Measurements from ENCODE around the gene RMND5B.
"Not testable (repeated sequence)": the region's sequence is repeated elsewhere in the genome, so short reads cannot be mapped to it uniquely, and the experiment has no call there.

The RMND5B gene, protein sequence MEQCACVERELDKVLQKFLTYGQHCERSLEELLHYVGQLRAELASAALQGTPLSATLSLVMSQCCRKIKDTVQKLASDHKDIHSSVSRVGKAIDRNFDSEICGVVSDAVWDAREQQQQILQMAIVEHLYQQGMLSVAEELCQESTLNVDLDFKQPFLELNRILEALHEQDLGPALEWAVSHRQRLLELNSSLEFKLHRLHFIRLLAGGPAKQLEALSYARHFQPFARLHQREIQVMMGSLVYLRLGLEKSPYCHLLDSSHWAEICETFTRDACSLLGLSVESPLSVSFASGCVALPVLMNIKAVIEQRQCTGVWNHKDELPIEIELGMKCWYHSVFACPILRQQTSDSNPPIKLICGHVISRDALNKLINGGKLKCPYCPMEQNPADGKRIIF

DNA sequence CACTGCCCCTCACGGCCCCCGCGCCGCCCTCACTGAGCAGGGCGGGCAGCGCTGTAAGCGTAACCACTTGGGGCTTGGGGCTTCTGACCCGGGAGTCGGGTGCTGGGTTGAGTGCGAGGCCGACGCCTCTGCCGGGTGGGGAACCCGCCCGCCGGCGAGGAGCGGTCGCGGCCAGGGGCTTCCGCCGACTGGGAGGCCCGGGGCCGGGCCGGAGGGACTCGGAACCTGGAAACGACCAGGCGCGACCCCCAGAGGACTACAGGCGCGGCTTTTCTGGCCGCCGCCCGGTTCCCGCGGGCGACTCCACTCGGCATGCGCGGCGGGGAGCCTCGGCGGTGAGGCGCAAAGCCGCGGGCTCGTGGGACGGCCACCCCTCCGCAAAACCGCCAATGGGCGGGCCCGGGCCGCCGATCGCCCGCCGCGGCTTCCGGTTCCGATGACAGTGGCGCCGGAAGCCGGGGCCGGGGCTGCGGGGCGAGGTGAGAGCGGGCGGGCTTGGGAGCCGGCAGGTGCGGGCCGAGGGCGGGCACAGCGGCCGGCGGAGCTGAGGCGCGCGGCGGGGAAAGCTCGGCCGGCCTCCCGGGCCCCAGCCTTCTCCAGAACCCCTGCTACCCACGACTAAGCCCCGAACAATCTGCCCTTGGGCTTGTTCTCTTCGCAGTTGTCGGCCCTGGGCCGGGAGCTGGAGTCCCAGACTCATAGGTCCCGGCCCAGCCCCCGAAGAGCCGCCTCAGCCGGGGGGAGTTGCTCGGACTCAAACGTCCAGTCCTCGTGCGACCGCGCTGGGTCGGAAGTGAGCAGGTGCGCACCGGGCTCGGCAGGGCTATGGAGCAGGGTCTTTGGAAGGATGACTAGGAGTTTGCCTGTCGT is at the start of gene RMND5B:
Gene RMND5B (plus strand): TSS at position 439 of the 870 bp plus-strand sequence. CDS start 7,106 bp downstream, outside the sequence.
- peak; percentile 84 for ATAC-seq
- Mint-ChIP-seq H3K9me3 (no peaks in the 10 kb centered on the region), H3K36me3 (ENCODE audit: low read depth) (peaks cover 17% of the 10 kb centered on the region), H3K27me3 (no peaks in the 10 kb centered on the region), H3K4me3 (peak within 1 kb of the TSS; percentile 82), H3K27ac (peak within 1 kb of the TSS; percentile 77), H3K4me1 (peaks cover 18% of the 10 kb centered on the region)
- DNase-seq, result peak; percentile 87

DNA sequence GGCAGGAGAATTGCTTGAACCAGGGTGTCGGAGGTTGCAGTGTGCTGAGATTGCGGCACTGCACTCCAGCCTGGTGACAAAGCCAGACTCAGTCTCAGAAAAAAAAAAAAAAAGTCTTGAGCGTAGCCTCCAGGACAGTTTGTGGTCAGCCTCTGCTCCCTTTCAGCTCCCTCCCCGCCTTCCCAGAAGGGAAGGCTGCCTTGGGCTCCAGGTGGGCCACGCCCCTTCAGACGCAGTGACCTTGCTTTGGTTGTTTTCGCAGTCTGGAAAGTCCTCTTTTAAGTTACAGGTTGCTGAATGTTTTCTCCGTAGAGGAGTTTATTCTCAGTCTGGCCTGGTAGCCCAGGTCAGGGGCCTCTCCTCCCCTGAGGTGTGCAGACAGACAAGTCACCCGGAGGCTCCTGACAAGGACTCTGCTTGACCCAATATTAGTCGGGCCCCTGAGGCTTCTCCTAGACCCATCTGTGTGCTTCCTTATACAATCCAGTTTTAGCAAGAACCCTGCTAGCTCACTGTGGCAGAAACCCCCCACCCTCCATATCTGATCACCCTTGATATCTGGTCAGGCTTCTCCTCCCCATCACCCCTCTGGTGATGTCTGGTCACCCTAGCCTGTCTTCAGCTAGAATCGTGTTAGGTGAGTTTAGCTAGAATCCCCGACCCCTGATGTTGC is 49.1 kb upstream of the RMND5B start:
- Mint-ChIP-seq H3K27me3 (peaks cover 4% of the 10 kb centered on the region), H3K27ac (no peak overlapping the region), H3K9me3 (no peaks in the 10 kb centered on the region), H3K4me1 (no peaks in the 10 kb centered on the region), H3K36me3 (ENCODE audit: low read depth) (no peaks in the 10 kb centered on the region), H3K4me3 (no peak overlapping the region)
- ATAC-seq (no peak), DNase-seq (no peak)

DNA sequence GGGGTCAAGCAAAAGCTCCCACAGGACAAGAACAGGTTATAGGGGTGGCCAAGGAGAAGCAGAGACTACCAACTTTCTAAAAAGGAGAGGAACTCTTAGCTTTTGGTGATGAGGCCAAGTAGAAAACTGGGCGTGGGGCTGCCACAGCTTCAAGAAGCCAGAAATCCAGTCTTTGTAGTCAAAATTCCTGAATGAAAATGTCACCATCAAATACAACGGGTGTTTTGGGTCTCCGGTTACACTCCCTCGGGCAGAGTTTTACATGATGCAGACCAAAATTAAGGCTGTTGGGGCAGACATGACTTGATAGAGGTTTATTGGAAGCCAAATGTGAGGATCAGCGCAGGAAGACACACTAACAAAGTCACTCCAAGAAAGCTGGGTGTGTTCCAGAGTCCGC is 46.9 kb upstream of the RMND5B start:
- no peak for DNase-seq
- H3K36me3 Mint-ChIP-seq (ENCODE audit: low read depth), result no peaks in the 10 kb centered on the region
- no peaks in the 10 kb centered on the region for H3K4me1 Mint-ChIP-seq
- H3K9me3 Mint-ChIP-seq, result no peaks in the 10 kb centered on the region
- H3K27me3 Mint-ChIP-seq, result peaks cover 4% of the 10 kb centered on the region
- H3K4me3 Mint-ChIP-seq, result no peak overlapping the region
- ATAC-seq, result no peak
- H3K27ac Mint-ChIP-seq, result no peak overlapping the region

DNA sequence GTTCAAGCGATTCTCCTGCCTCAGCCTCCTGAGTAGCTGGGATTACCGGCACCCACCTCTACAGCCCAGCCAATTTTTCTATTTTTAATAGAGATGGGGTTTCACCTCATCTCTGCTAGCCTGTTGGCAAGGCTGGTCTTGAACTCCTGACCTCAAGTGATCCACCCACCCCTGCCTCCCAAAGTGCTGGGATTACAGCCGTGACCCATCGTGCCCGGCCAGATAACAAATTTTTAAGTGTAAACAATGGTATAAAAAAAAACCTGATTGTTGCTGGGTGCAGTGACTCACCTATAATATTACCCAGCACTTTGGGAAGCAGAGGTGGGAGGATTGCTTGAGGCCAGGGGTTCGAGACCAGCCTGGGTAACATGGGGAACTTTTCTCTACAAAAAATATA is 45.5 kb upstream of the RMND5B start:
- Mint-ChIP-seq H3K27ac (no peak overlapping the region), H3K36me3 (ENCODE audit: low read depth) (no peaks in the 10 kb centered on the region), H3K27me3 (peaks cover 7% of the 10 kb centered on the region), H3K4me3 (no peak overlapping the region), H3K9me3 (no peaks in the 10 kb centered on the region), H3K4me1 (no peaks in the 10 kb centered on the region)
- DNase-seq, result no peak
- ATAC-seq, result no peak

DNA sequence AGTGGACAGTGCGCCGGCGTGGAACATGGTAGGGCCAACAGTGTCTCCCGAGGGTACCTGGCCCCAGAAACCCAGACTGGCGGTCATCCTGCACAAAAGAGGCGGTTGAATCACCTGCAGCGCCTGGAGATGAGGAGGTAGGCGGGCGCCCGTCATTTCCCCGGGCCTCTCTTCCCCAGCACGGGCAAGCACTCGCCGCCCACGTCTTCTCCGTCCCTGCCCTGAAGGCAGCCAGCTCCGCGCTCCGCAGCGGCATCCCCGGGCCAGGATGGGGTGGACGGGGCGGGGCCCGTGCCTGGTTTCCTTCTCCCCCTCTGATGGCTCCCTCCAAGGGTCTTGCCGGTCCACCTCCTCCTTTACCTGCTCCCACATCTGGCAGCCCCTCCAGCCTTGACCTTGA is 44.5 kb upstream of the RMND5B start:
- Mint-ChIP-seq H3K4me1 (peaks cover 9% of the 10 kb centered on the region), H3K9me3 (no peaks in the 10 kb centered on the region), H3K36me3 (ENCODE audit: low read depth) (no peaks in the 10 kb centered on the region), H3K27me3 (peaks cover 7% of the 10 kb centered on the region), H3K4me3 (no peak overlapping the region), H3K27ac (no peak overlapping the region)
- no peak for ATAC-seq
- no peak for DNase-seq

DNA sequence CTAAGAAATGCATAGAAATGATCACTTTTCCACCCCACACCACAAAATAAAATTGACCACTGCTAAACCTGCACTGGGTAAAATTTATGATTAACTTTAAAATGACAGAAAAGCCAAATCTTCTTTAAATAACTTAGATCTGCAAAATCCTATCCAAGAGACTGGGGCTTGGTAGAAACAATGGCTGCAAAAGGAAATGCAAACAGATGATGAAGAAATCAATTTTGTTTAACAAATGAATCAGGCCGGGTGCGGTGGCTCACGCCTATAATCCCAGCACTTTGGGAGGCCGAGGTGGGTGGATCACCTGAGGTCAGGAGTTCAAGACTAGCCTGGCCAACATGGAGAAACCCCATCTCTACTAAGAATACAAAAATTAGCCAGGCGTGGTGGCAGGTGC is 43.6 kb upstream of the RMND5B start:
- H3K27ac Mint-ChIP-seq, H3K27me3 Mint-ChIP-seq, H3K9me3 Mint-ChIP-seq: not testable (repeated sequence)

DNA sequence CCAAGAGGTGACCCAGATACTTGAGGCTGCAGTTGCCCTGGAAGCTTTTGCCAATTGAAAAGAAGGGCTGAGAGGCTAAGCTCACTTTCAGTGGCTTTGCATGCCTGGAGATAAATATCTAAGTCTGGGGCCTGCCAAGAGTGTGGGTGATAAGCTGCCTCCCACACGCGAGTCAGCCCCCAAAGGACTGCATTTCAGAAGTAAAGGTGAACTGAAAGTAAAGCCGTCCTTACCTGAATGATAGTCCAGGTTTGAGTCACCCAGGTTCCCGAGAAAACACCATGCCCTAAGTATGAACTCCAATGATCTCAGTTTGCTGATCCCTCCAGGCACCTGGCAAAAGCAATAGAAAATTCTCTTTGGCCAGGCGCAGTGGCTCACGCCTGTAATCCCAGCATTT is 40.0 kb upstream of the RMND5B start:
- ATAC-seq (peak; percentile 54), DNase-seq (no peak)
- no peaks in the 10 kb centered on the region for H3K36me3 Mint-ChIP-seq (ENCODE audit: low read depth)
- no peaks in the 10 kb centered on the region for H3K9me3 Mint-ChIP-seq
- H3K4me1 Mint-ChIP-seq, result peaks cover 21% of the 10 kb centered on the region
- no peak overlapping the region for H3K4me3 Mint-ChIP-seq
- H3K27ac Mint-ChIP-seq, result no peak overlapping the region
- H3K27me3 Mint-ChIP-seq, result peaks cover 6% of the 10 kb centered on the region

More for the DNA sequence above, 43.6 kb upstream of the RMND5B start:
- not testable (repeated sequence) for DNase-seq; H3K36me3 Mint-ChIP-seq (ENCODE audit: low read depth); H3K4me1 Mint-ChIP-seq; ATAC-seq; H3K4me3 Mint-ChIP-seq

DNA sequence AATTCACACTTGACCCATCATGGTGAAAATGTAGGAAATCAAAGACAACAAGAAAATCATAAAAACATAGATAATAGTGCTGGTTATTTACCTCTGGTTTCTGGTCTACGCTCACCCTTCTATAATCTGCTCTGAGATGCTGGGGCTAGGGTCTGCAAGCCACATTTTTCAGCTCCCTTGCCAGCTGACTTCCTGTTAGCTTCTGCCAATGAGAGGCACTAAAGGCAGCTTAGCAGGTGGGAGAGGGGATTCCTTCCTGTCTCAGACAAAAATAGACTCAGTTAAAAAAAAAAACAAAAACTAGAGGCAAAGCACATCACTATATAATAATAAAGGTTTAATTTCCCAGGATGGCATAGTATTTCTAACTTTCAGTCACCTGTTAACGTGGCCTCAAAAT is 37.7 kb upstream of the RMND5B start:
- Mint-ChIP-seq H3K4me3 (no peak overlapping the region), H3K4me1 (peaks cover 22% of the 10 kb centered on the region)

DNA sequence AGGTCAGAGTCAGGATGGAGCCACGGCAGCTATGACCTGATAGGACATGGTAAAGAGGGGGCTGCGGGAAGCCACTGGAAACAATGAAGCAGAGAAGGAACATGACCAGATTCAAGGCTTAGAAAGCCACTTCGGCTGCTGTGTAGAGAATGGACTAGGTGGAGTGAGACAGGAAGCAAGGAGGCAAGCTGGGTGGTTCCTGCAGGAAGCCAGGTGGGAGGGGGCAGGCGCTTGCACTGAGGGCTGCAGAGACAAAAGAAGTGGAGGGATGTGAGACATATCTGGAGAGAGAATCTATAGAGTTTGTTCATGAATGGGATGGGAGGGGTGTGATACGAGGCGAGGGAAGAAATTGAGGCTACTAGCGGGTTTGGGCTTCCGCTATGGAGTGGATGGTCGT is 36.5 kb upstream of the RMND5B start:
- Mint-ChIP-seq H3K36me3 (ENCODE audit: low read depth) (no peaks in the 10 kb centered on the region), H3K4me3 (no peak overlapping the region), H3K27ac (no peak overlapping the region), H3K27me3 (peaks cover 3% of the 10 kb centered on the region), H3K4me1 (peaks cover 22% of the 10 kb centered on the region), H3K9me3 (no peaks in the 10 kb centered on the region)
- ATAC-seq, result peak; percentile 33
- DNase-seq, result no peak

More for the DNA sequence above, 37.7 kb upstream of the RMND5B start:
- H3K27me3 Mint-ChIP-seq, result peaks cover 6% of the 10 kb centered on the region
- ATAC-seq, result no peak
- H3K27ac Mint-ChIP-seq, result no peak overlapping the region
- no peak for DNase-seq
- H3K36me3 Mint-ChIP-seq (ENCODE audit: low read depth), result no peaks in the 10 kb centered on the region
- H3K9me3 Mint-ChIP-seq, result no peaks in the 10 kb centered on the region

DNA sequence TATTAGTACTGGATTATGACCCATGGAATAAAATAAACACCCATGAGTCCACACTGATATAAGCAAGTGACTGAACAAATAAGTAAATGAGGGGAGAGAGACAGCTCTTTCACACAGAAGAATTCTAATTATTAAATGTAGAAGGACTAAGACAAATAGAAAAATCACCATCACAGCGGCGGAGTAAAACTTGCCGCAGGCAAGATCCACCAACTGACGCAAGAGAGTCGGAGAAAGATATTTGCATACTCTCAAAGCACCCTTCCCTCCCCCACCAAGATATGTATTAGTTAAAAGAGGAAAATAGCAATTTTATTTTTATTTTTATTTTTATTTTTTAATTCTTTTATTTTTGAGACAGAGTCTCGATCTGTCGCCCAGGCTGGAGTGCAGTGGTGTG is 32.1 kb upstream of the RMND5B start:
- Mint-ChIP-seq H3K27ac (no peak overlapping the region), H3K9me3 (no peaks in the 10 kb centered on the region), H3K4me1 (peaks cover 10% of the 10 kb centered on the region), H3K27me3 (peaks cover 2% of the 10 kb centered on the region), H3K4me3 (no peak overlapping the region), H3K36me3 (ENCODE audit: low read depth) (no peaks in the 10 kb centered on the region)
- ATAC-seq (no peak), DNase-seq (no peak)

DNA sequence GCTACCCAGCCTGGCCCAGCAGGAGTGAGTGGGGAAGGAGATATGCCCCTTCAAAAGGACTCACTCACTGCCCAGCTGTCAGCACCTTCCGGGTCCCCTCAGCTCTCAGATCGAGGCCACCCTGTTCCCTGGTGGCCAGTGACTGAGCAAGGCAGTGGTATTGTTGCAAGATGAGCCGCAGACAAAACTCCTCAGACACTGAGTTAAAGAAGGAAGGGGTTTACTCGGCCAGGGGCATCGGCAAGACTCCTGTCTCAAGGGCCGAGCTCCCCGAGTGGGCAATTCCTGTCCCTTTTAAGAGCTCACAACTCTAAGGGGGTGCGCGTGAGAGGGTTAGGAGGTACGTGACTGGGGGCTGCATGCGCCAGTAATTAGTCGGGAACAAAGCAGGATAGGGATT is 27.2 kb upstream of the RMND5B start:
- no peaks in the 10 kb centered on the region for H3K36me3 Mint-ChIP-seq (ENCODE audit: low read depth)
- DNase-seq, result no peak
- ATAC-seq, result no peak
- H3K4me3 Mint-ChIP-seq, result no peak overlapping the region
- H3K9me3 Mint-ChIP-seq, result no peaks in the 10 kb centered on the region
- H3K4me1 Mint-ChIP-seq, result peaks cover 15% of the 10 kb centered on the region
- H3K27ac Mint-ChIP-seq, result no peak overlapping the region
- H3K27me3 Mint-ChIP-seq, result no peaks in the 10 kb centered on the region

DNA sequence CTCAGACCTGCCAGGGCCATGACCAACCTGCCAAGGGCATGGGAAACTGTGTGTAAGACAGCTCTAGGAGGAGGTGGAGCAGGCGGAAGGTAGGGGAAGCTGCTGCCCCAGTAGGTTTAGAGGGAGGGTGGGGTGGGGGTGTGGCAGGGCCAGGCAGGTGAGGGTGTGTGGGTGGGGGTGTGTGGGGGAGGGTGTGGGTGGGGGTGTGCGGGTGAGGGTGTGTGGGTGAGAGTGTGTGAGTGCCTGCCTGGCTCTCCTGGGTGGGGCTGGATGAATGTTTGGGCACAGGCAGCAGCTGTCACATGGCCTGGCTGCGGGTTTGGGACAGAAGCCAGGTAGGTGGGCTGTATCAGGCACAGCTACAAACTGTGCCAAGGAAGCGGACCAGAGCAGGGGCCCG is 26.3 kb upstream of the RMND5B start:
- ATAC-seq, result no peak
- Mint-ChIP-seq H3K4me1 (peaks cover 21% of the 10 kb centered on the region), H3K36me3 (ENCODE audit: low read depth) (no peaks in the 10 kb centered on the region), H3K27me3 (no peaks in the 10 kb centered on the region), H3K9me3 (no peaks in the 10 kb centered on the region), H3K27ac (no peak overlapping the region), H3K4me3 (no peak overlapping the region)
- no peak for DNase-seq

DNA sequence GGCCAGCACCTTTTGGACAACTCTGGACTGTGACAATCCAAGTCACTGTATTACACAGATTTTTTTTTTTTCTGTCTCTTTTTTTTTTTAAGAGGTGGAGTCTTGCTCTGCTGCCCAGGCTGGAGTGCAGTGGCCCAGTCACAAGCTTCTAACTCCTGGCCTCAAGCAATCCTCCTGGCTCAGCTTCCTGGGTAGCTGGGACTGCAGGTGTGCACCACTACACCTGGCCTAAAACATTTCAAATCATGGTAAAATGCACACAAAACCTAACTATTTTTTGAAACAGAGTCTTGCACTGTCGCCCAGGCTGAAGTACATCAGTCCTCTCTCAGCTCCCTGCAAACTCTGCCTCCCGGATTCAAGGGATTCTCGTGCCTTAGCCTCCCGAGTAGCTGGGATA is 24.7 kb upstream of the RMND5B start:
- H3K9me3 Mint-ChIP-seq, result no peaks in the 10 kb centered on the region
- H3K27me3 Mint-ChIP-seq, result no peaks in the 10 kb centered on the region
- no peaks in the 10 kb centered on the region for H3K36me3 Mint-ChIP-seq (ENCODE audit: low read depth)
- DNase-seq, result no peak
- no peak overlapping the region for H3K27ac Mint-ChIP-seq
- H3K4me3 Mint-ChIP-seq, result no peak overlapping the region
- ATAC-seq, result no peak
- H3K4me1 Mint-ChIP-seq, result peaks cover 21% of the 10 kb centered on the region

DNA sequence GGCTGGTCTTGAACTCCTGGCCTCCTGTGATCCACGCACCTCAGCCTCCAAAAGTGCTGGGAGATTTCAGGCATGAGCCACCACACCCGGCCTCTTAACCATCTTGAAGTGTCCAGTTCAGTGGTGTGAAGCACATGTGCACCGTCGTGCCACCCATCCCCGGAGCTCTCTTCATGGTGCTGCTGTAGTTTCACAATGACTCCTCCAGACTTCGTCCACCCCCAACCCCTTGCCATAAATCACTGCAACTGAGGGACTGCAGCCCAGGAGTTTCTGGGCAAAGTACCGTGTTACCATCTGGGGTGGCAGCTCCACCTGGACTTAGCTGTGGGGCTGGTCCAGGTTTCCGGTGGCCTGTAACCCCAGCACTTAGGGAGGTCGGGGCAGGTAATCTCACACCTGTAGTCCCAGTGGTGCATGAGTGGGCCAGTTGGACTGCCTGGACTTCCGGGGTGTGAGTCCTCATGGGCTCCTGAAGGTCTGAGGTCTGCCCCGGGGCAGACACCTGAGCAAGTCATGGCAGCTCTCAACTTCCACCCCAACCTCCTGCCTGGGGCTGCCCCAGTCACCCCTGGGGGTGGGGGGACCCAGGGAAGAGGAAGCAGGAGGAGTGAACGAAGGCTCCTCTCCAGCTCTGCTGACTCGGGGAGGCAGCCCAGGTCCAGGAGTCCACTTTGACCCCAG is 24.1 kb upstream of the RMND5B start:
- H3K4me1 Mint-ChIP-seq, result peaks cover 21% of the 10 kb centered on the region
- DNase-seq (no peak), ATAC-seq (no peak)
- H3K27me3 Mint-ChIP-seq, result no peaks in the 10 kb centered on the region
- no peak overlapping the region for H3K4me3 Mint-ChIP-seq
- no peaks in the 10 kb centered on the region for H3K36me3 Mint-ChIP-seq (ENCODE audit: low read depth)
- H3K27ac Mint-ChIP-seq, result no peak overlapping the region
- H3K9me3 Mint-ChIP-seq, result no peaks in the 10 kb centered on the region
